ENCODE data around the gene CADPS. TPM values are rescaled to one million over a fixed set of nuclear protein-coding genes. Genes with fewer than 3 reads are reported as not detected.

CADPS gene
- polyA plus RNA-seq, 1 of the 3 experiments (the other 2 are of a cell fraction): 5.8 TPM

- Histone ChIP-seq H3K9ac (no peak overlapping the region), H3F3A (replicated peaks; ENCODE audit: insufficient read depth) (no peaks in the 10 kb centered on the region), H3K9me2 (no peaks in the 10 kb centered on the region), H3K27me3 (ENCODE audit: insufficient read depth) (no peaks in the 10 kb centered on the region), H2AFZ (ENCODE audit: low read depth) (no peak overlapping the region), H3K27ac (ENCODE audit: low read depth in 2 of 2, low read length in 1 of 2) (no peak overlapping the region), H3K36me3 (replicated peaks in 1 of 2; ENCODE audit: control insufficient read depth in 1 of 2, insufficient read depth in 2 of 2, low read length in 1 of 2) (no peaks in the 10 kb centered on the region), H3K4me3 (ENCODE audit: low read depth in 2 of 2, low read length in 1 of 2) (no peak overlapping the region), H3K4me2 (no peak overlapping the region), H3K9me3 (no peaks in the 10 kb centered on the region), H3K4me1 (ENCODE audit: control insufficient read depth in 1 of 2, insufficient read depth in 2 of 2, low read depth in 1 of 2, low read length in 1 of 2) (no peaks in the 10 kb centered on the region; a peak in 1 of 4 replicates), H3K79me2 (ENCODE audit: insufficient read depth) (no peaks in the 10 kb centered on the region), H4K20me1 (ENCODE audit: insufficient read depth) (no peaks in the 10 kb centered on the region)
- TF ChIP-seq RXRA (IDR thresholded peaks at IDR 0.05; ENCODE audit: borderline replicate concordance, low read depth) (no peak), RAD21 (IDR thresholded peaks at IDR 0.05; ENCODE audit: low read length) (no peak), ZBTB33 (IDR thresholded peaks at IDR 0.05; ENCODE audit: borderline replicate concordance, low read depth) (no peak), EZH2phosphoT487 (IDR thresholded peaks at IDR 0.05; ENCODE audit: borderline replicate concordance, low read depth) (no peak), RCOR1 (IDR thresholded peaks at IDR 0.05; ENCODE audit: low read length) (no peak), FOSL2 (IDR thresholded peaks at IDR 0.05; ENCODE audit: borderline replicate concordance, low read depth) (no peak), JUND (IDR thresholded peaks at IDR 0.05) (no peak)
- TF ChIP-seq, protein P1, sequence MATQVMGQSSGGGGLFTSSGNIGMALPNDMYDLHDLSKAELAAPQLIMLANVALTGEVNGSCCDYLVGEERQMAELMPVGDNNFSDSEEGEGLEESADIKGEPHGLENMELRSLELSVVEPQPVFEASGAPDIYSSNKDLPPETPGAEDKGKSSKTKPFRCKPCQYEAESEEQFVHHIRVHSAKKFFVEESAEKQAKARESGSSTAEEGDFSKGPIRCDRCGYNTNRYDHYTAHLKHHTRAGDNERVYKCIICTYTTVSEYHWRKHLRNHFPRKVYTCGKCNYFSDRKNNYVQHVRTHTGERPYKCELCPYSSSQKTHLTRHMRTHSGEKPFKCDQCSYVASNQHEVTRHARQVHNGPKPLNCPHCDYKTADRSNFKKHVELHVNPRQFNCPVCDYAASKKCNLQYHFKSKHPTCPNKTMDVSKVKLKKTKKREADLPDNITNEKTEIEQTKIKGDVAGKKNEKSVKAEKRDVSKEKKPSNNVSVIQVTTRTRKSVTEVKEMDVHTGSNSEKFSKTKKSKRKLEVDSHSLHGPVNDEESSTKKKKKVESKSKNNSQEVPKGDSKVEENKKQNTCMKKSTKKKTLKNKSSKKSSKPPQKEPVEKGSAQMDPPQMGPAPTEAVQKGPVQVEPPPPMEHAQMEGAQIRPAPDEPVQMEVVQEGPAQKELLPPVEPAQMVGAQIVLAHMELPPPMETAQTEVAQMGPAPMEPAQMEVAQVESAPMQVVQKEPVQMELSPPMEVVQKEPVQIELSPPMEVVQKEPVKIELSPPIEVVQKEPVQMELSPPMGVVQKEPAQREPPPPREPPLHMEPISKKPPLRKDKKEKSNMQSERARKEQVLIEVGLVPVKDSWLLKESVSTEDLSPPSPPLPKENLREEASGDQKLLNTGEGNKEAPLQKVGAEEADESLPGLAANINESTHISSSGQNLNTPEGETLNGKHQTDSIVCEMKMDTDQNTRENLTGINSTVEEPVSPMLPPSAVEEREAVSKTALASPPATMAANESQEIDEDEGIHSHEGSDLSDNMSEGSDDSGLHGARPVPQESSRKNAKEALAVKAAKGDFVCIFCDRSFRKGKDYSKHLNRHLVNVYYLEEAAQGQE (IDR thresholded peaks at IDR 0.05; ENCODE audit: low read depth, low read length): no peak
- DNase-seq: no peak
- CTCF ChIA-PET: interaction anchor here (1.3 to 7.8 kb wide), 4 partner anchors 10 to 557 kb away, joined by 4 to 126 read pairs (median 32); partner anchors contain the start of gene CADPS
- POLR2A ChIA-PET: interaction anchor here (0.6 kb wide), 1 partner anchor 192 kb away, joined by 3 read pairs; no protein-coding TSS in a partner anchor
Measured at GRCh38 chr3:62670351-62670750, 204.9 kb downstream of the CADPS start.

DNA sequence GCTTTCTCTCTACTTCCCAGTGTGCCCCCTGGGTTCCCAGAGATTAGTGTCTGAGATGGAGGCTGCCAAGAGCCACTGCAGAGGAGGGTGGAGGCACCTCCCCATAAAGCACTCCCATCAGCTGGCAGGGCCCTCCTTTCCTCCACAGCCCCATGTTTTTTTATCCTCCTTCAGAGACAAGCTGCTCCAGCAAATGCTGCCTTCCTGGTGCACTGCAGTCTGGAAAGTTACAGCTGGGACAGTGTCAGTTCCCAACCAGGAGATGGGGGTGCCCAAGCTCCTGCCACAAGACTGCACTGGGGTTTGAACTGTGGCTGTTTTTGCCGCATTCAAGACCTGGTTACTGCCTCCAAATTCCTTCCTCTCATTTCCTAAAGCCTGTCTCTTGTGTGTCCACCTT lies 206.1 kb downstream of the CADPS start:
- Histone ChIP-seq H3K79me2 (ENCODE audit: insufficient read depth) (no peaks in the 10 kb centered on the region), H3K4me1 (ENCODE audit: control insufficient read depth in 1 of 2, insufficient read depth in 2 of 2, low read depth in 1 of 2, low read length in 1 of 2) (no peaks in the 10 kb centered on the region; a peak in 1 of 4 replicates), H2AFZ (ENCODE audit: low read depth) (no peak overlapping the region), H3K9me3 (no peaks in the 10 kb centered on the region), H3K9ac (no peak overlapping the region), H3K4me2 (no peak overlapping the region), H3F3A (replicated peaks; ENCODE audit: insufficient read depth) (no peaks in the 10 kb centered on the region), H3K9me2 (no peaks in the 10 kb centered on the region), H3K36me3 (replicated peaks in 1 of 2; ENCODE audit: control insufficient read depth in 1 of 2, insufficient read depth in 2 of 2, low read length in 1 of 2) (no peaks in the 10 kb centered on the region), H3K27me3 (ENCODE audit: insufficient read depth) (no peaks in the 10 kb centered on the region), H3K4me3 (ENCODE audit: low read depth in 2 of 2, low read length in 1 of 2) (no peak overlapping the region), H4K20me1 (ENCODE audit: insufficient read depth) (no peaks in the 10 kb centered on the region), H3K27ac (ENCODE audit: low read depth in 2 of 2, low read length in 1 of 2) (no peak overlapping the region)
- DNase-seq: no peak
- ChIA-PET POLR2A (no interaction called here), CTCF (interaction anchor here (1.2 to 7.8 kb wide), 8 partner anchors 9 to 681 kb away, joined by 3 to 126 read pairs (median 5); partner anchors contain the start of gene CADPS)
- WGBS (ENCODE audit: low lambda C conversion rate): 50% methylated on average over 1 of the region's 1 CpG
- no peak for TF ChIP-seq SIN3A (IDR thresholded peaks at IDR 0.05; ENCODE audit: borderline replicate concordance, low read depth, low read length)
- no peak for TF ChIP-seq CHD2 (IDR thresholded peaks at IDR 0.05; ENCODE audit: low read length, partially characterized antibody)
- TF ChIP-seq, protein P1 (IDR thresholded peaks at IDR 0.05; ENCODE audit: low read depth, low read length): no peak
- TF ChIP-seq PBX3 (IDR thresholded peaks at IDR 0.05): no peak
- no peak for TF ChIP-seq POLR2AphosphoS5 (IDR thresholded peaks at IDR 0.05; ENCODE audit: low read depth, low read length)
- no peak for TF ChIP-seq EP300 (IDR thresholded peaks at IDR 0.05; ENCODE audit: borderline replicate concordance in 1 of 2, low read depth in 1 of 2, low read length in 1 of 2)
- no peak for TF ChIP-seq FOSL2 (IDR thresholded peaks at IDR 0.05; ENCODE audit: borderline replicate concordance, low read depth)
- TF ChIP-seq TAF1 (IDR thresholded peaks at IDR 0.05; ENCODE audit: borderline replicate concordance, low read depth, low read length): no peak
- TF ChIP-seq MAX (IDR thresholded peaks at IDR 0.05; ENCODE audit: low read depth): no peak
- no peak for TF ChIP-seq FOXJ3 (CRISPR knock-in tag; IDR thresholded peaks at IDR 0.05)

All from SK-N-SH (cell line).